ENCODE results near the gene B3GNT5.

B3GNT5 gene

GRCh38 chr3:183265834-183266417 is 12.9 kb downstream of the B3GNT5 start:
- no peak for DNase-seq (ENCODE audit: low read depth)

GRCh38 chr3:183266454-183266853 is 13.4 kb downstream of the B3GNT5 start:
- DNase-seq (ENCODE audit: low read depth): no peak

GRCh38 chr3:183267140-183267539 is 14.1 kb downstream of the B3GNT5 start:
- DNase-seq (ENCODE audit: low read depth): no peak

- DNase-seq (ENCODE audit: low read depth): no peak
These were observed 15.3 kb downstream of the B3GNT5 start for GRCh38 chr3:183268366-183268765.

GRCh38 chr3:183269345-183269744 is 16.3 kb downstream of the B3GNT5 start:
- DNase-seq (ENCODE audit: low read depth): no peak

GRCh38 chr3:183270344-183270743 is 17.3 kb downstream of the B3GNT5 start:
- no peak for DNase-seq (ENCODE audit: low read depth)

GRCh38 chr3:183272142-183272541 is 19.1 kb downstream of the B3GNT5 start:
- DNase-seq (ENCODE audit: low read depth): no peak

- DNase-seq (ENCODE audit: low read depth): no peak
These were observed 19.7 kb downstream of the B3GNT5 start for GRCh38 chr3:183272791-183273190.

GRCh38 chr3:183274609-183275008 is 21.6 kb downstream of the B3GNT5 start:
- DNase-seq (ENCODE audit: low read depth): no peak

- no peak for DNase-seq (ENCODE audit: low read depth)
These were observed 22.4 kb downstream of the B3GNT5 start for GRCh38 chr3:183275418-183275817.

GRCh38 chr3:183275937-183276336 is 22.9 kb downstream of the B3GNT5 start:
- DNase-seq (ENCODE audit: low read depth): no peak

GRCh38 chr3:183277260-183277659 is 24.2 kb downstream of the B3GNT5 start:
- DNase-seq (ENCODE audit: low read depth): no peak

- no peak for DNase-seq (ENCODE audit: low read depth)
These were observed 25.5 kb downstream of the B3GNT5 start for GRCh38 chr3:183278479-183279088.

GRCh38 chr3:183279371-183279770 is 26.3 kb downstream of the B3GNT5 start:
- DNase-seq (ENCODE audit: low read depth): no peak

- no peak for DNase-seq (ENCODE audit: low read depth)
These were observed 28.2 kb downstream of the B3GNT5 start for GRCh38 chr3:183281126-183281797.

- DNase-seq (ENCODE audit: low read depth): no peak
These were observed 30.8 kb downstream of the B3GNT5 start for GRCh38 chr3:183283886-183284285.

- DNase-seq (ENCODE audit: low read depth): no peak
These were observed 31.5 kb downstream of the B3GNT5 start for GRCh38 chr3:183284570-183284969.

GRCh38 chr3:183285318-183285717 is 32.3 kb downstream of the B3GNT5 start:
- DNase-seq (ENCODE audit: low read depth): no peak

- peak; percentile 82 for DNase-seq (ENCODE audit: low read depth)
These were observed 32.9 kb downstream of the B3GNT5 start for GRCh38 chr3:183285828-183286457.

GRCh38 chr3:183287301-183287971 is 34.4 kb downstream of the B3GNT5 start:
- no peak for DNase-seq (ENCODE audit: low read depth)

- DNase-seq (ENCODE audit: low read depth): no peak
These were observed 35.1 kb downstream of the B3GNT5 start for GRCh38 chr3:183288117-183288516.

GRCh38 chr3:183290216-183290615 is 37.2 kb downstream of the B3GNT5 start:
- no peak for DNase-seq (ENCODE audit: low read depth)
